Measurements from ENCODE around the gene PHF20. TPM values are rescaled to one million over a fixed set of nuclear protein-coding genes. Genes with fewer than 3 reads are reported as not detected.

Gene PHF20
- polyA plus RNA-seq, 1 donor (not counting 4 experiments of a cell fraction or from before 2014, with no cell fraction given): 31.9 TPM

- DNase-seq (ENCODE audit: low read depth, low spot score) (no peak), FAIRE-seq (no peak)
- TF ChIP-seq EZH2 (IDR thresholded peaks at IDR 0.05; ENCODE audit: low read length) (no peak), CTCF (optimal IDR thresholded peaks at IDR 0.05 in 1 of 3, IDR thresholded peaks at IDR 0.05 in 1 of 3, conservative IDR thresholded peaks at IDR 0.05 in 1 of 3; ENCODE audit: extremely low read depth in 1 of 3, insufficient read depth in 2 of 3, low read length in 3 of 3) (no peak)
- Histone ChIP-seq H3K27ac (ENCODE audit: control insufficient read depth, insufficient read depth, low read length) (no peak overlapping the region), H3K79me2 (ENCODE audit: control insufficient read depth, insufficient read depth, low read length) (peaks cover 89% of the 10 kb centered on the region), H3K4me1 (ENCODE audit: control insufficient read depth, extremely low read depth, insufficient read depth, low read length) (no peaks in the 10 kb centered on the region), H2AFZ (ENCODE audit: control insufficient read depth, low read length) (no peak overlapping the region), H3K9ac (ENCODE audit: control insufficient read depth, extremely low read depth, insufficient read depth, low read length) (no peak overlapping the region), H3K9me3 (ENCODE audit: control insufficient read depth, low read depth, low read length) (no peaks in the 10 kb centered on the region), H4K20me1 (ENCODE audit: control insufficient read depth, extremely low read depth, insufficient read depth, low read length) (peaks cover 37% of the 10 kb centered on the region), H3K36me3 (ENCODE audit: control insufficient read depth in 2 of 2, extremely low read depth in 1 of 2, insufficient read depth in 2 of 2, low read length in 2 of 2) (peaks cover 45 to 66% of the 10 kb centered on the region in 2 experiments), H3K4me2 (ENCODE audit: control insufficient read depth, extremely low read depth, insufficient read depth, low read depth, low read length) (no peak overlapping the region), H3K4me3 (ENCODE audit: control insufficient read depth in 2 of 3, extremely low read depth in 1 of 3, insufficient read depth in 2 of 3, low read depth in 1 of 3, low read length in 3 of 3) (no peak overlapping the region), H3K9me1 (ENCODE audit: control insufficient read depth, extremely low read depth, insufficient read depth, low read length) (no peaks in the 10 kb centered on the region), H3K27me3 (ENCODE audit: control insufficient read depth, extremely low read depth, insufficient read depth, low read length) (no peaks in the 10 kb centered on the region)
- dilution Hi-C loops (cut with MboI; ENCODE audit: extremely low pct_ligation_motif_present, low sequenced_read_pairs): no loop called here
Observed at GRCh38 chr20:35724321-35725230, 47.2 kb upstream of the PHF20 start.

- peaks cover 30 to 57% of the 10 kb centered on the region in 2 experiments for H3K36me3 ChIP-seq (ENCODE audit: control insufficient read depth in 2 of 2, extremely low read depth in 1 of 2, insufficient read depth in 2 of 2, low read length in 2 of 2)
- TF ChIP-seq CTCF (optimal IDR thresholded peaks at IDR 0.05 in 1 of 3, IDR thresholded peaks at IDR 0.05 in 1 of 3, conservative IDR thresholded peaks at IDR 0.05 in 1 of 3; ENCODE audit: extremely low read depth in 1 of 3, insufficient read depth in 2 of 3, low read length in 3 of 3) (no peak), EZH2 (IDR thresholded peaks at IDR 0.05; ENCODE audit: low read length) (no peak)
- H3K4me1 ChIP-seq (ENCODE audit: control insufficient read depth, extremely low read depth, insufficient read depth, low read length): no peaks in the 10 kb centered on the region
- no peaks in the 10 kb centered on the region for H3K9me1 ChIP-seq (ENCODE audit: control insufficient read depth, extremely low read depth, insufficient read depth, low read length)
- FAIRE-seq (no peak), DNase-seq (ENCODE audit: low read depth, low spot score) (no peak)
- H4K20me1 ChIP-seq (ENCODE audit: control insufficient read depth, extremely low read depth, insufficient read depth, low read length): peaks cover 45% of the 10 kb centered on the region
- no peak overlapping the region for H3K9ac ChIP-seq (ENCODE audit: control insufficient read depth, extremely low read depth, insufficient read depth, low read length)
- H3K79me2 ChIP-seq (ENCODE audit: control insufficient read depth, insufficient read depth, low read length): peaks cover 89% of the 10 kb centered on the region
- dilution Hi-C loops (cut with MboI; ENCODE audit: extremely low pct_ligation_motif_present, low sequenced_read_pairs): no loop called here
- H3K9me3 ChIP-seq (ENCODE audit: control insufficient read depth, low read depth, low read length): no peaks in the 10 kb centered on the region
- no peak overlapping the region for H3K27ac ChIP-seq (ENCODE audit: control insufficient read depth, insufficient read depth, low read length)
- H3K4me2 ChIP-seq (ENCODE audit: control insufficient read depth, extremely low read depth, insufficient read depth, low read depth, low read length): no peak overlapping the region
- no peaks in the 10 kb centered on the region for H3K27me3 ChIP-seq (ENCODE audit: control insufficient read depth, extremely low read depth, insufficient read depth, low read length)
- H2AFZ ChIP-seq (ENCODE audit: control insufficient read depth, low read length): no peak overlapping the region
- no peak overlapping the region for H3K4me3 ChIP-seq (ENCODE audit: control insufficient read depth in 2 of 3, extremely low read depth in 1 of 3, insufficient read depth in 2 of 3, low read depth in 1 of 3, low read length in 3 of 3)
Observed at GRCh38 chr20:35726842-35727711, 44.7 kb upstream of the PHF20 start.
